PC-9 (cell line): ENCODE results near the gene NUCB1. TPM values are rescaled to one million over a fixed set of nuclear protein-coding genes. Genes with fewer than 3 reads are reported as not detected.

ENCODE experiments used
- BruUV-seq: library from RNA; stranded (reverse); fragments of 400-500 nt; replicated peaks from 2 replicates; lab custom pipeline; 2021; lab: Mats Ljungman, UMichigan
- CTCF ChIA-PET: fragments of 300-600 bp; sonication (Branson Sonifier 250); formaldehyde crosslinking; loops from one replicate; lab custom pipeline; 2022; ENCODE audit warnings: antibody characterized with exemption; lab: Charles Lee
- POLR2A ChIA-PET: fragments of 300-600 bp; sonication (Branson Sonifier 250); formaldehyde crosslinking; loops from one replicate; lab custom pipeline; 2022; ENCODE audit warnings: antibody characterized with exemption; ENCODE audit not compliant: unreplicated experiment; lab: Charles Lee
- DNase-seq, 2 experiments: peaks; one replicate each; pipeline versions ENCODE4 v3.0.0 to v3.0.0-alpha.2; 2015 to 2022; ENCODE audit warnings: mixed read lengths in 1 of 2
- H2AFZ ChIP-seq: fragments of 200-600 bp; sonication (generic); 2 replicates; pipeline ENCODE4 v1.8.1; 2017; ENCODE audit warnings: antibody characterized with exemption
- H3F3A ChIP-seq: fragments of 200-600 bp; sonication (generic); 2 replicates; pipeline ENCODE4 v1.8.1; 2017; ENCODE audit warnings: antibody characterized with exemption, mild to moderate bottlenecking, low read depth; ENCODE audit not compliant: insufficient read depth
- H3K27ac ChIP-seq: fragments of 200-600 bp; sonication (generic); 2 replicates; pipeline ENCODE4 v1.6.1; 2016; ENCODE audit warnings: mixed run types
- H3K27me3 ChIP-seq: fragments of 200-600 bp; sonication (generic); 2 replicates; pipeline ENCODE4 v1.6.1; 2016; ENCODE audit warnings: low read depth, mixed run types; ENCODE audit not compliant: insufficient read depth
- H3K36me3 ChIP-seq: fragments of 200-600 bp; sonication (generic); 2 replicates; pipeline ENCODE4 v1.6.1; 2016; ENCODE audit warnings: low read depth, mixed run types
- H3K4me1 ChIP-seq: fragments of 200-600 bp; sonication (generic); replicated peaks from 2 replicates; pipeline ENCODE4 v1.6.1; 2016; ENCODE audit warnings: mixed run types; ENCODE audit not compliant: insufficient read depth
- H3K4me2 ChIP-seq: fragments of 200-600 bp; sonication (generic); 2 replicates; pipeline ENCODE4 v1.6.1; 2017; ENCODE audit warnings: mixed run types
- H3K4me3 ChIP-seq: fragments of 200-600 bp; sonication (generic); 2 replicates; pipeline ENCODE4 v1.6.1; 2016; ENCODE audit warnings: mixed run types
- H3K79me2 ChIP-seq: fragments of 200-600 bp; sonication (generic); 2 replicates; pipeline ENCODE4 v1.6.1; 2017; ENCODE audit warnings: low read depth, mixed run types
- H3K9me2 ChIP-seq: fragments of 200-600 bp; sonication (generic); 2 replicates; pipeline ENCODE4 v1.8.1; 2017; ENCODE audit warnings: mild to moderate bottlenecking; ENCODE audit not compliant: insufficient read depth
- H3K9me3 ChIP-seq: fragments of 200-600 bp; sonication (generic); 2 replicates; pipeline ENCODE4 v1.8.1; 2016; ENCODE audit warnings: low read depth; ENCODE audit not compliant: insufficient read depth
- H4K20me1 ChIP-seq: fragments of 200-600 bp; sonication (generic); 2 replicates; pipeline ENCODE4 v1.8.1; 2017; ENCODE audit not compliant: insufficient read depth
- CTCF ChIP-seq: fragments of 200-600 bp; sonication (generic); conservative IDR thresholded peaks from 2 replicates; pipeline ENCODE4 v1.6.1; 2017; ENCODE audit warnings: mixed run types, antibody characterized with exemption, mild to moderate bottlenecking, moderate library complexity
- EZH2 ChIP-seq: fragments of 200-600 bp; sonication (generic); IDR thresholded peaks from 2 replicates; pipeline ENCODE4 v1.8.0; 2017; ENCODE audit warnings: antibody characterized with exemption, low read depth
- intact Hi-C: fragments of 100-400 bp; cut with micrococcal nuclease; formaldehyde crosslinking; loops from one replicate; pipeline ENCODE4 v1.10.0; 2022; ENCODE audit not compliant: unreplicated experiment
- total RNA-seq: library from RNA; stranded (reverse); gene quantifications from 2 replicates; pipeline ENCODE4 v1.2.3, GENCODE V29; 2021

NUCB1 gene
- total RNA-seq, 1 experiment from 2014 or later = 185 TPM

- BruUV-seq = no TSS peak
- POLR2A ChIA-PET = no interaction called here
- Histone ChIP-seq H3K4me2 (no peak overlapping the region), H3K27ac (no peak overlapping the region), H3K9me2 (no peaks in the 10 kb centered on the region), H3K79me2 (no peaks in the 10 kb centered on the region), H4K20me1 (no peaks in the 10 kb centered on the region), H3F3A (peaks cover 4% of the 10 kb centered on the region), H3K9me3 (no peaks in the 10 kb centered on the region), H2AFZ (no peak overlapping the region), H3K27me3 (peaks cover 35% of the 10 kb centered on the region), H3K4me3 (no peak overlapping the region), H3K4me1 (no peaks in the 10 kb centered on the region), H3K36me3 (no peaks in the 10 kb centered on the region)
- TF ChIP-seq EZH2 (no peak), CTCF (no peak)
- CTCF ChIA-PET = no interaction called here
- intact Hi-C loops = no loop called here
- no peak for DNase-seq
Measured at GRCh38 chr19:48866692-48867091, 33.4 kb upstream of the NUCB1 start.

DNA sequence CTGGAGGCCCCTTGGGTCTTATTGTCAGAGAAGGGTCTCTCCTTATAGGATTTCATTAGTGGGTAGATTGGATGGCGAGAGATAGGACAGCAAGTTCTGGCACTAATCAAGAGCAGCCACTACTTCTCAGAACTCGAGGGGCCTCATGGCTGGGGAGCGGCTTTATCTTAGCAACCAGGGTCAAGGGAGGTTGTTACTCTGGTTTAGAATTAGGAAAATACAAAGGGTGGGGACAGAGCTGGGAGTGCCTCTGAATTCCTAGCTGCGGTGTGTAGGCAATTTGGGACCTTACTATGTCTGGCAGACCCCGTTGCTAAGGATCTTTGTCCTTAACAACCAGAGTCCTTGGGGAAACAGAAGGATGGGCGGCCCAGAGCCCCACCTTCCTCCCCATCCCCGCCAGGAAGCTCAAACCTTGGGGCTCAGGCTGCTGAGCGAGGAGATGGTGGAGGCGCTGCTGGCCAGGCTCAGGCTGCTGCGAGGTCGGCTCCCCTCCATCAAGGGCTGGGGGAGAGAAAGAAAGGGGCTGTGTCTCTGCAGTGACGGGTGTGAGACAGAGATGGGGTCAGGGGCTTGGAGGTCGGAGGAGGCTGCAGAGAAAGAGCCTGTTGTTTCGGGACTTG is 32.9 kb upstream of the NUCB1 start:
- CTCF ChIA-PET = no interaction called here
- no peak for TF ChIP-seq CTCF
- no peak for TF ChIP-seq EZH2
- Histone ChIP-seq H3K4me1 (no peaks in the 10 kb centered on the region), H4K20me1 (no peaks in the 10 kb centered on the region), H3K4me2 (no peak overlapping the region), H3F3A (peaks cover 4% of the 10 kb centered on the region), H3K79me2 (peaks cover under 1% of the 10 kb centered on the region), H3K36me3 (no peaks in the 10 kb centered on the region), H3K4me3 (no peak overlapping the region), H3K27me3 (peaks cover 35% of the 10 kb centered on the region), H3K9me2 (no peaks in the 10 kb centered on the region), H3K27ac (no peak overlapping the region), H3K9me3 (no peaks in the 10 kb centered on the region), H2AFZ (no peak overlapping the region)
- DNase-seq = no peak
- no TSS peak for BruUV-seq
- POLR2A ChIA-PET = no interaction called here
- intact Hi-C loops = no loop called here

GRCh38 chr19:48867746-48868113 is 32.4 kb upstream of the NUCB1 start:
- no peaks in the 10 kb centered on the region for H3K36me3 ChIP-seq
- no peak for TF ChIP-seq CTCF
- no peak for TF ChIP-seq EZH2
- H3K79me2 ChIP-seq = peaks cover 5% of the 10 kb centered on the region
- POLR2A ChIA-PET = no interaction called here
- DNase-seq = no peak
- H2AFZ ChIP-seq = no peak overlapping the region
- BruUV-seq = no TSS peak
- no peak overlapping the region for H3K4me2 ChIP-seq
- no peak overlapping the region for H3K27ac ChIP-seq
- H3K27me3 ChIP-seq = peaks cover 35% of the 10 kb centered on the region
- peaks cover 9% of the 10 kb centered on the region for H3F3A ChIP-seq
- H3K4me3 ChIP-seq = no peak overlapping the region
- no peaks in the 10 kb centered on the region for H3K4me1 ChIP-seq
- CTCF ChIA-PET = interaction anchor here (0.7 kb wide), 1 partner anchor 23 kb away, joined by 4 read pairs; no protein-coding TSS in a partner anchor
- intact Hi-C loops = no loop called here
- H4K20me1 ChIP-seq = no peaks in the 10 kb centered on the region
- no peaks in the 10 kb centered on the region for H3K9me3 ChIP-seq
- no peaks in the 10 kb centered on the region for H3K9me2 ChIP-seq
